K562 (cell line): ENCODE data around the gene MACROD2. TPM values are rescaled to one million over a fixed set of nuclear protein-coding genes. Genes with fewer than 3 reads are reported as not detected.

Experiments used
- ATAC-seq: fragments of 200-7000 bp; cut with Tn5 transposase; 3 replicates; pipeline ENCODE4 v1.9.1; 2020; ENCODE audit warnings: moderate library complexity
- BruUV-seq: library from RNA; stranded (reverse); fragments of 400-500 nt; replicated peaks from 2 replicates; lab custom pipeline; 2021; lab: Mats Ljungman, UMichigan
- CTCF ChIA-PET: fragments of 300-600 bp; formaldehyde crosslinking; extraction: SDS; loops from one replicate; lab custom pipeline; 2021; ENCODE audit warnings: low intra/inter-chr PET ratio; lab: Yijun Ruan, JAX
- POLR2A ChIA-PET: fragments of 300-600, 350-650 bp; sonication (Branson Sonifier 250); formaldehyde crosslinking; extraction: SDS; loops from one replicate; lab custom pipeline; 2021; ENCODE audit warnings: antibody characterized with exemption, inconsistent platforms; lab: Yijun Ruan, JAX
- DNase-seq, 4 experiments: peaks; one replicate each; pipeline versions ENCODE4 v3.0.0 to v3.0.0-alpha.2; 2011 to 2018; ENCODE audit warnings: low spot score in 3 of 4, mixed read lengths in 3 of 4; ENCODE audit errors: extremely low read depth in 1 of 4
- FAIRE-seq: peaks from 2 replicates; lab custom pipeline; 2011; peaks lifted over from hg19 to GRCh38; lab: Jason Lieb, UNC
- H2AFZ ChIP-seq: 2 replicates; pipeline ENCODE4 v1.6.0; 2011; ENCODE audit warnings: low read depth, low read length, control low read depth, inconsistent platforms
- H3K27ac ChIP-seq: fragments of 200-600 bp; 3 replicates; pipeline ENCODE4 v1.8.0; 2011; ENCODE audit warnings: low read depth, mild to moderate bottlenecking, control low read depth, inconsistent platforms, low read length, moderate library complexity, mixed read lengths; ENCODE audit errors: extremely low read depth
- H3K27me3 ChIP-seq, 2 experiments: fragments of 300-600 bp in 1 of 2; 2 replicates in 1 of 2; 3 replicates in 1 of 2; pipeline versions ENCODE4 v1.6.0 to v1.8.0; 2011; ENCODE audit warnings: inconsistent platforms in 2 of 2, low read length in 2 of 2, mild to moderate bottlenecking in 1 of 2, mixed read lengths in 1 of 2, moderate library complexity in 1 of 2; ENCODE audit not compliant: control insufficient read depth in 2 of 2, insufficient read depth in 2 of 2
- H3K36me3 ChIP-seq: fragments of 300-600 bp; 3 replicates; pipeline ENCODE4 v1.8.0; 2011; ENCODE audit warnings: mild to moderate bottlenecking, low read length, inconsistent platforms; ENCODE audit not compliant: control insufficient read depth, insufficient read depth
- H3K4me1 ChIP-seq, 2 experiments: fragments of 200-600 bp in 1 of 2; replicated peaks in 1 of 2; 2 replicates in 1 of 2; 3 replicates in 1 of 2; pipeline versions ENCODE4 v1.5.1 to v1.8.0; 2011; ENCODE audit warnings: inconsistent platforms in 2 of 2, low read length in 2 of 2, mild to moderate bottlenecking in 1 of 2, mixed read lengths in 1 of 2, moderate library complexity in 1 of 2; ENCODE audit not compliant: control insufficient read depth in 2 of 2, insufficient read depth in 2 of 2
- H3K4me2 ChIP-seq: 2 replicates; pipeline ENCODE4 v1.6.1; 2011; ENCODE audit warnings: low read length, control low read depth, inconsistent platforms, mixed read lengths; ENCODE audit not compliant: insufficient read depth
- H3K4me3 ChIP-seq: fragments of 200-600 bp; sonication (generic), shearing (Covaris generic); 2 replicates; pipeline ENCODE4 v1.5.1; 2016; ENCODE audit warnings: control low read depth, inconsistent platforms
- H3K79me2 ChIP-seq: fragments of 200-600 bp; 3 replicates; pipeline ENCODE4 v1.8.0; 2011; ENCODE audit warnings: low read length, inconsistent platforms; ENCODE audit not compliant: control insufficient read depth, insufficient read depth
- H3K9ac ChIP-seq, 2 experiments: 2 replicates each; pipeline versions ENCODE4 v1.6.0 to v1.6.1; 2011; ENCODE audit warnings: low read depth in 2 of 2, low read length in 2 of 2, control low read depth in 1 of 2, inconsistent platforms in 1 of 2, mild to moderate bottlenecking in 1 of 2, mixed read lengths in 1 of 2; ENCODE audit not compliant: insufficient read depth in 1 of 2
- H3K9me1 ChIP-seq: one replicate; pipeline ENCODE4 v1.6.0; 2011; ENCODE audit warnings: inconsistent platforms, mild to moderate bottlenecking, low read length, moderate library complexity; ENCODE audit not compliant: control insufficient read depth, insufficient read depth
- H3K9me3 ChIP-seq: replicated peaks from 2 replicates; pipeline ENCODE4 v1.5.1; 2011; ENCODE audit warnings: low read depth, low read length, inconsistent platforms; ENCODE audit not compliant: control insufficient read depth, insufficient read depth
- H4K20me1 ChIP-seq: replicated peaks from 2 replicates; pipeline ENCODE4 v1.6.1; 2011; ENCODE audit warnings: low read length, inconsistent platforms, mixed read lengths; ENCODE audit not compliant: control insufficient read depth, insufficient read depth
- BRF2 ChIP-seq: IDR thresholded peaks from 3 replicates; pipeline ENCODE4 v1.6.1; 2011; ENCODE audit warnings: borderline replicate concordance, mild to moderate bottlenecking; ENCODE audit not compliant: insufficient read length, insufficient read depth
- CBFA2T2 ChIP-seq: fragments of 450-650 bp; conservative IDR thresholded peaks from 2 replicates; pipeline ENCODE4 v1.6.1; 2017; ENCODE audit warnings: mild to moderate bottlenecking
- DIDO1 ChIP-seq: fragments of 450-650 bp; IDR thresholded peaks from 2 replicates; pipeline ENCODE4 v1.6.1; 2016; ENCODE audit warnings: low read depth, missing biosample characterization, missing genetic modification characterization
- HMG20B ChIP-seq: fragments of 250-450 bp; sonication (Bioruptor Pico); IDR thresholded peaks from 2 replicates; pipeline ENCODE4 v1.5.0; 2021; ENCODE audit warnings: mild to moderate bottlenecking
- HNRNPLL ChIP-seq: fragments of 200-400 bp; formaldehyde crosslinking; IDR thresholded peaks from 2 replicates; pipeline ENCODE4 v1.6.1; 2017; ENCODE audit warnings: low read length, low read depth, mild to moderate bottlenecking; ENCODE audit not compliant: poor library complexity, severe bottlenecking
- HNRNPUL1 ChIP-seq: fragments of 200-400 bp; formaldehyde crosslinking; IDR thresholded peaks from 2 replicates; pipeline ENCODE4 v1.6.1; 2017; ENCODE audit warnings: low read length
- KLF16 ChIP-seq: IDR thresholded peaks from 2 replicates; pipeline ENCODE4 v1.6.1; 2016; ENCODE audit warnings: antibody characterized with exemption
- MTA3 ChIP-seq: fragments of 450-650 bp; formaldehyde crosslinking; IDR thresholded peaks from 2 replicates; pipeline ENCODE4 v1.6.1; 2017; ENCODE audit warnings: mild to moderate bottlenecking, borderline replicate concordance
- NFRKB ChIP-seq: fragments of 450-650 bp; IDR thresholded peaks from 2 replicates; pipeline ENCODE4 v1.6.1; 2016; ENCODE audit warnings: low read depth
- PHF21A ChIP-seq: fragments of 450-650 bp; IDR thresholded peaks from 2 replicates; pipeline ENCODE4 v1.6.1; 2017; ENCODE audit warnings: low read depth, borderline replicate concordance
- POLR2AphosphoS5 ChIP-seq: IDR thresholded peaks from 2 replicates; pipeline ENCODE4 v1.6.1; 2011; ENCODE audit warnings: mild to moderate bottlenecking, low read depth, low read length, moderate library complexity; ENCODE audit not compliant: control insufficient read depth, insufficient read depth
- TCFL5 ChIP-seq: fragments of 250-450 bp; sonication (Bioruptor Pico); conservative IDR thresholded peaks from 2 replicates; pipeline ENCODE4 v1.6.1; 2021; ENCODE audit warnings: mild to moderate bottlenecking, moderate library complexity, matching md5 sums
- TRIM24 ChIP-seq, 2 experiments: fragments of 450-650 bp; IDR thresholded peaks; 2 replicates each; pipeline ENCODE4 v1.6.1; 2016
- ZNF197 ChIP-seq: fragments of 200-800 bp; sonication (Bioruptor generic); IDR thresholded peaks from 2 replicates; pipeline ENCODE4 v1.6.1; 2016; ENCODE audit warnings: low read depth, missing genetic modification characterization, missing compliant biosample characterization
- ZNF311 ChIP-seq: fragments of 250-450 bp; sonication (Bioruptor Pico); IDR thresholded peaks from 2 replicates; pipeline ENCODE4 v1.4.0; 2020; ENCODE audit warnings: mild to moderate bottlenecking, moderate library complexity
- WGBS: fragments of 100-300 bp; shearing (Covaris generic); methylation state at CpG from one replicate; pipeline ENCODE4 v1.1.6; 2016; ENCODE audit warnings: low coverage, mixed read lengths; ENCODE audit not compliant: insufficient coverage; ENCODE audit errors: missing lambda C conversion rate; 5-methylcytosine and 5-hydroxymethylcytosine counted together
- in situ Hi-C: fragments of 300-500 bp; cut with MboI; formaldehyde crosslinking; loops from 4 replicates; pipeline ENCODE4 v1.15.0; 2018; ENCODE audit warnings: inconsistent platforms, mixed read lengths
- intact Hi-C: fragments of 100-400 bp; cut with micrococcal nuclease; formaldehyde crosslinking; loops from 2 replicates; pipeline ENCODE4 v1.14.2; 2022
- polyA plus RNA-seq, 8 experiments: library from polyadenylated mRNA; depleted of rRNA in 4 of 8; stranded (reverse) in 5 of 8; unstranded in 3 of 8; fragments of >200 nt; fragmentation: Nextera tagmentation in 2 of 8; fragmentation: Illumina TruSeq in 1 of 8; extraction: Ambion mirVana in 2 of 8; extraction: Trizol in 1 of 8; gene quantifications; 2 replicates each; pipeline versions ENCODE4 v1.2.1 to v1.2.3, GENCODE V29; 2011 to 2014; ENCODE audit warnings: inconsistent platforms in 1 of 8, missing spikeins in 1 of 8
- total RNA-seq, 7 experiments: library from RNA; depleted of rRNA in 6 of 7; stranded (reverse); fragments of >200 nt in 6 of 7; fragmentation: Illumina TruSeq in 2 of 7; extraction: Trizol in 2 of 7; gene quantifications; 2 replicates each; pipeline versions ENCODE4 v1.2.1 to v1.2.3, GENCODE V29; 2011 to 2021; ENCODE audit warnings: low replicate concordance in 1 of 7
- TF ChIP-seq, protein P1 (sequence below): fragments of 450-650 bp; formaldehyde crosslinking; IDR thresholded peaks from 2 replicates; pipeline ENCODE4 v1.4.0; 2020; ENCODE audit warnings: mild to moderate bottlenecking, moderate library complexity

The MACROD2 gene
- total and polyA plus RNA-seq, 9 of the 15 experiments (the other 6 are each of a cell fraction or from before 2014, with no cell fraction given), result not detected

DNA sequence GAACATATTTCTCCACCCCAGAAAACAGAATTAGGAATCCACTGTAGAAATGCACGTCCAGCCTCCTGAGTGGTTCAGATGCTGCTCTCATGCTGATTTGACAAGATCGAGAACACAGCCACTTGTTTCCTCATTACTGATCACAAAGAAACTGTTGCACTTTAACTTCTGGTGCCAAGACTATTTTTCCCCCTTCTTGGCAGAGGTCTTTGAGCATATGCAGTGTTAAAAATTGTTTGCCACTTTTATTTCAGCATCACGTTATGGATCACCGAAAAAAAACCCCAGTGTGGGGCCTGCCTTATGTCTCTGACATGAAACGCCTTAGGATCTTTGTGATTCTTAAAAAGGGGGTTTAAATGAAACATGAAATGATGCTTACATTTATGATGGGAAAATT, 1511.0 kb downstream of the MACROD2 start (continued):
- TF ChIP-seq BRF2 (no peak), NFRKB (no peak)
- TF ChIP-seq, all 486 proteins: peak for 0

- no peak overlapping the region for H3K9ac ChIP-seq
- H2AFZ ChIP-seq, result no peak overlapping the region
- no peaks in the 10 kb centered on the region for H3K4me1 ChIP-seq
- FAIRE-seq (no peak), DNase-seq (no peak), ATAC-seq (no peak)
- no peaks in the 10 kb centered on the region for H3K27me3 ChIP-seq
- no peak overlapping the region for H3K4me3 ChIP-seq
- POLR2A ChIA-PET, result no interaction called here
- no peaks in the 10 kb centered on the region for H3K9me3 ChIP-seq
- in situ Hi-C loops (no loop called here), intact Hi-C loops (no loop called here)
- H3K4me2 ChIP-seq, result no peak overlapping the region
- H3K27ac ChIP-seq, result no peak overlapping the region
- WGBS, result 7% methylated on average over 3 of the region's 3 CpGs
- BruUV-seq, result no TSS peak
- CTCF ChIA-PET, result no interaction called here
- no peaks in the 10 kb centered on the region for H4K20me1 ChIP-seq
- H3K79me2 ChIP-seq, result no peaks in the 10 kb centered on the region
- no peaks in the 10 kb centered on the region for H3K36me3 ChIP-seq
- no peak for TF ChIP-seq TRIM24 (IDR thresholded peaks at IDR 0.05)
- TF ChIP-seq DIDO1 (tag), result no peak
- no peak for TF ChIP-seq ZNF197 (CRISPR knock-in tag)
- TF ChIP-seq, protein P1, sequence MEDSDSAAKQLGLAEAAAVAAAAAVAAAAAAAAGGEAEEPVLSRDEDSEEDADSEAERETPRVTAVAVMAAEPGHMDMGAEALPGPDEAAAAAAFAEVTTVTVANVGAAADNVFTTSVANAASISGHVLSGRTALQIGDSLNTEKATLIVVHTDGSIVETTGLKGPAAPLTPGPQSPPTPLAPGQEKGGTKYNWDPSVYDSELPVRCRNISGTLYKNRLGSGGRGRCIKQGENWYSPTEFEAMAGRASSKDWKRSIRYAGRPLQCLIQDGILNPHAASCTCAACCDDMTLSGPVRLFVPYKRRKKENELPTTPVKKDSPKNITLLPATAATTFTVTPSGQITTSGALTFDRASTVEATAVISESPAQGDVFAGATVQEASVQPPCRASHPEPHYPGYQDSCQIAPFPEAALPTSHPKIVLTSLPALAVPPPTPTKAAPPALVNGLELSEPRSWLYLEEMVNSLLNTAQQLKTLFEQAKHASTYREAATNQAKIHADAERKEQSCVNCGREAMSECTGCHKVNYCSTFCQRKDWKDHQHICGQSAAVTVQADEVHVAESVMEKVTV (CRISPR knock-in tag), result no peak
- no peak for TF ChIP-seq POLR2AphosphoS5
- no peak for TF ChIP-seq KLF16
- TF ChIP-seq HNRNPUL1, result no peak
- no peak for TF ChIP-seq PHF21A
- TF ChIP-seq HNRNPLL, result no peak
- no peak for TF ChIP-seq MTA3
- TF ChIP-seq CBFA2T2, result no peak
- TF ChIP-seq TCFL5 (CRISPR knock-in tag), result no peak
- TF ChIP-seq HMG20B, result no peak
- no peak for TF ChIP-seq ZNF311 (CRISPR knock-in tag)
- no peaks in the 10 kb centered on the region for H3K9me1 ChIP-seq
Measured at GRCh38 chr20:15507151-15507550, 1511.8 kb downstream of the MACROD2 start.
